ENCODE data around the gene SNURF. TPM values are rescaled to one million over a fixed set of nuclear protein-coding genes. Genes with fewer than 3 reads are reported as not detected.

SNURF gene, protein sequence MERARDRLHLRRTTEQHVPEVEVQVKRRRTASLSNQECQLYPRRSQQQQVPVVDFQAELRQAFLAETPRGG
- 50.8 to 77.2 TPM (median 66.8 TPM) in 3 replicates for total RNA-seq (2021)
- percentile 99 among the genes with signal in this experiment for Bru-seq, nascent RNA
- long read RNA-seq, experiment 1, transcript SNURF-201 (4 exons, 331 nt), result major isoform, 8 of 10 reads
- long read RNA-seq, experiment 1, partial matches to known transcripts, result 0 of 10 reads
- long read RNA-seq, experiment 1, other reads (novel, unspliced or antisense), result 0 of 10 reads
- long read RNA-seq, experiment 2, transcript SNURF-201 (4 exons, 331 nt), result major isoform, 6 of 9 reads
- long read RNA-seq, experiment 2, partial matches to known transcripts, result 0 of 9 reads
- long read RNA-seq, experiment 2, other reads (novel, unspliced or antisense), result 0 of 9 reads
- long read RNA-seq, experiment 3, partial matches to known transcripts, result 0 of 3 reads
- long read RNA-seq, experiment 3, other reads (novel, unspliced or antisense), result 0 of 3 reads

DNA sequence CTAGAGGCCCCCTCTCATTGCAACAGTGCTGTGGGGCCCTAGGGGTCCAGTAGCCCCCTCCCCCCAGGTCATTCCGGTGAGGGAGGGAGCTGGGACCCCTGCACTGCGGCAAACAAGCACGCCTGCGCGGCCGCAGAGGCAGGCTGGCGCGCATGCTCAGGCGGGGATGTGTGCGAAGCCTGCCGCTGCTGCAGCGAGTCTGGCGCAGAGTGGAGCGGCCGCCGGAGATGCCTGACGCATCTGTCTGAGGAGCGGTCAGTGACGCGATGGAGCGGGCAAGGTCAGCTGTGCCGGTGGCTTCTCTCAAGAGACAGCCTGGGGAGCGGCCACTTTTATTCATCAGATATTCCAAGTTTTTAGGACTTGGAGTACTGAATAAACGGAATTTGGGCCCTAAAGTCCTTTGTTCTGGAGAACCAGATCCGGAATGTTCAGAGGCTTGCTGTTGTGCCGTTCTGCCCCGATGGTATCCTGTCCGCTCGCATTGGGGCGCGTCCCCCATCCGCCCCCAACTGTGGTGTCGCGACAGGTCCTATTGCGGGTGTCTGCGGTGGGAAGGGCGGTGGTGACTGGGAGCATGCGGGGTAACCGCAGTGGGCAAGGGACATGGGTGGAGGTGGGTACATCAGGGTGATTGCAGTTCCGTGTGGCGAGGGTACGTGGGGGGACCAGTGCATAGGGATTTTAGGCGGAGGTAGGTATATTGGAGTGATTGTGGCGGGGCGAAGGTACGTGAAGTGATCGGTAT is at the start of gene SNURF, which contains the start of gene SNRPN:
TSS of gene SNURF (plus strand) at position 205 of the 748 bp plus-strand sequence. CDS start at position 267, 62 bp downstream.
TSS of gene SNRPN (plus strand) at position 205 of the 748 bp plus-strand sequence. CDS start 19,467 bp downstream, outside the sequence.
- H3K9me3 Mint-ChIP-seq, result peaks cover 13% of the 10 kb centered on the region; the same call in 1 of the 2 replicates
- ATAC-seq, result peak; percentile 61
- DNase-seq (ENCODE audit: low spot score), result peak; percentile 80
- TF ChIP-seq ZNF671 (CRISPR knock-in tag; IDR thresholded peaks at IDR 0.05), result no peak
- TF ChIP-seq GABPB1 (CRISPR knock-in tag; IDR thresholded peaks at IDR 0.05), result no peak
- TF ChIP-seq, protein P1, sequence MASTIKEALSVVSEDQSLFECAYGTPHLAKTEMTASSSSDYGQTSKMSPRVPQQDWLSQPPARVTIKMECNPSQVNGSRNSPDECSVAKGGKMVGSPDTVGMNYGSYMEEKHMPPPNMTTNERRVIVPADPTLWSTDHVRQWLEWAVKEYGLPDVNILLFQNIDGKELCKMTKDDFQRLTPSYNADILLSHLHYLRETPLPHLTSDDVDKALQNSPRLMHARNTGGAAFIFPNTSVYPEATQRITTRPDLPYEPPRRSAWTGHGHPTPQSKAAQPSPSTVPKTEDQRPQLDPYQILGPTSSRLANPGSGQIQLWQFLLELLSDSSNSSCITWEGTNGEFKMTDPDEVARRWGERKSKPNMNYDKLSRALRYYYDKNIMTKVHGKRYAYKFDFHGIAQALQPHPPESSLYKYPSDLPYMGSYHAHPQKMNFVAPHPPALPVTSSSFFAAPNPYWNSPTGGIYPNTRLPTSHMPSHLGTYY (CRISPR knock-in tag; IDR thresholded peaks at IDR 0.05), result no peak
- peak; percentile 24; the same call in 1 of the 2 replicates for TF ChIP-seq KAT7 (CRISPR knock-in tag; IDR thresholded peaks at IDR 0.05; ENCODE audit: borderline replicate concordance)
- peak; percentile 35; the same call in 1 of the 2 replicates for TF ChIP-seq FOXK1 (CRISPR knock-in tag; IDR thresholded peaks at IDR 0.05)
- no peak for TF ChIP-seq ZNF317 (CRISPR knock-in tag; IDR thresholded peaks at IDR 0.05; ENCODE audit: borderline replicate concordance, low read depth)
- no peak for TF ChIP-seq NFE2L1 (CRISPR knock-in tag; IDR thresholded peaks at IDR 0.05)
- TF ChIP-seq IRF2 (CRISPR knock-in tag; IDR thresholded peaks at IDR 0.05; ENCODE audit: borderline replicate concordance, low read depth), result no peak
- TF ChIP-seq ATF1 (CRISPR knock-in tag; IDR thresholded peaks at IDR 0.05), result no peak
- no peak for TF ChIP-seq ZNF219 (CRISPR knock-in tag; IDR thresholded peaks at IDR 0.05; ENCODE audit: borderline replicate concordance)
- TF ChIP-seq ZNF396 (CRISPR knock-in tag; IDR thresholded peaks at IDR 0.05; ENCODE audit: borderline replicate concordance), result no peak
- TF ChIP-seq, protein P2, sequence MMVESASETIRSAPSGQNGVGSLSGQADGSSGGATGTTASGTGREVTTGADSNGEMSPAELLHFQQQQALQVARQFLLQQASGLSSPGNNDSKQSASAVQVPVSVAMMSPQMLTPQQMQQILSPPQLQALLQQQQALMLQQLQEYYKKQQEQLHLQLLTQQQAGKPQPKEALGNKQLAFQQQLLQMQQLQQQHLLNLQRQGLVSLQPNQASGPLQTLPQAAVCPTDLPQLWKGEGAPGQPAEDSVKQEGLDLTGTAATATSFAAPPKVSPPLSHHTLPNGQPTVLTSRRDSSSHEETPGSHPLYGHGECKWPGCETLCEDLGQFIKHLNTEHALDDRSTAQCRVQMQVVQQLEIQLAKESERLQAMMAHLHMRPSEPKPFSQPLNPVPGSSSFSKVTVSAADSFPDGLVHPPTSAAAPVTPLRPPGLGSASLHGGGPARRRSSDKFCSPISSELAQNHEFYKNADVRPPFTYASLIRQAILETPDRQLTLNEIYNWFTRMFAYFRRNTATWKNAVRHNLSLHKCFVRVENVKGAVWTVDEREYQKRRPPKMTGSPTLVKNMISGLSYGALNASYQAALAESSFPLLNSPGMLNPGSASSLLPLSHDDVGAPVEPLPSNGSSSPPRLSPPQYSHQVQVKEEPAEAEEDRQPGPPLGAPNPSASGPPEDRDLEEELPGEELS (CRISPR knock-in tag; IDR thresholded peaks at IDR 0.05), result peak; percentile 66; the same call in 1 of the 2 replicates
- TF ChIP-seq, protein P3, sequence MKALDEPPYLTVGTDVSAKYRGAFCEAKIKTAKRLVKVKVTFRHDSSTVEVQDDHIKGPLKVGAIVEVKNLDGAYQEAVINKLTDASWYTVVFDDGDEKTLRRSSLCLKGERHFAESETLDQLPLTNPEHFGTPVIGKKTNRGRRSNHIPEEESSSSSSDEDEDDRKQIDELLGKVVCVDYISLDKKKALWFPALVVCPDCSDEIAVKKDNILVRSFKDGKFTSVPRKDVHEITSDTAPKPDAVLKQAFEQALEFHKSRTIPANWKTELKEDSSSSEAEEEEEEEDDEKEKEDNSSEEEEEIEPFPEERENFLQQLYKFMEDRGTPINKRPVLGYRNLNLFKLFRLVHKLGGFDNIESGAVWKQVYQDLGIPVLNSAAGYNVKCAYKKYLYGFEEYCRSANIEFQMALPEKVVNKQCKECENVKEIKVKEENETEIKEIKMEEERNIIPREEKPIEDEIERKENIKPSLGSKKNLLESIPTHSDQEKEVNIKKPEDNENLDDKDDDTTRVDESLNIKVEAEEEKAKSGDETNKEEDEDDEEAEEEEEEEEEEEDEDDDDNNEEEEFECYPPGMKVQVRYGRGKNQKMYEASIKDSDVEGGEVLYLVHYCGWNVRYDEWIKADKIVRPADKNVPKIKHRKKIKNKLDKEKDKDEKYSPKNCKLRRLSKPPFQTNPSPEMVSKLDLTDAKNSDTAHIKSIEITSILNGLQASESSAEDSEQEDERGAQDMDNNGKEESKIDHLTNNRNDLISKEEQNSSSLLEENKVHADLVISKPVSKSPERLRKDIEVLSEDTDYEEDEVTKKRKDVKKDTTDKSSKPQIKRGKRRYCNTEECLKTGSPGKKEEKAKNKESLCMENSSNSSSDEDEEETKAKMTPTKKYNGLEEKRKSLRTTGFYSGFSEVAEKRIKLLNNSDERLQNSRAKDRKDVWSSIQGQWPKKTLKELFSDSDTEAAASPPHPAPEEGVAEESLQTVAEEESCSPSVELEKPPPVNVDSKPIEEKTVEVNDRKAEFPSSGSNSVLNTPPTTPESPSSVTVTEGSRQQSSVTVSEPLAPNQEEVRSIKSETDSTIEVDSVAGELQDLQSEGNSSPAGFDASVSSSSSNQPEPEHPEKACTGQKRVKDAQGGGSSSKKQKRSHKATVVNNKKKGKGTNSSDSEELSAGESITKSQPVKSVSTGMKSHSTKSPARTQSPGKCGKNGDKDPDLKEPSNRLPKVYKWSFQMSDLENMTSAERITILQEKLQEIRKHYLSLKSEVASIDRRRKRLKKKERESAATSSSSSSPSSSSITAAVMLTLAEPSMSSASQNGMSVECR (CRISPR knock-in tag; IDR thresholded peaks at IDR 0.05; ENCODE audit: borderline replicate concordance), result peak; percentile 71; the same call in 1 of the 2 replicates
- TF ChIP-seq, protein P4, sequence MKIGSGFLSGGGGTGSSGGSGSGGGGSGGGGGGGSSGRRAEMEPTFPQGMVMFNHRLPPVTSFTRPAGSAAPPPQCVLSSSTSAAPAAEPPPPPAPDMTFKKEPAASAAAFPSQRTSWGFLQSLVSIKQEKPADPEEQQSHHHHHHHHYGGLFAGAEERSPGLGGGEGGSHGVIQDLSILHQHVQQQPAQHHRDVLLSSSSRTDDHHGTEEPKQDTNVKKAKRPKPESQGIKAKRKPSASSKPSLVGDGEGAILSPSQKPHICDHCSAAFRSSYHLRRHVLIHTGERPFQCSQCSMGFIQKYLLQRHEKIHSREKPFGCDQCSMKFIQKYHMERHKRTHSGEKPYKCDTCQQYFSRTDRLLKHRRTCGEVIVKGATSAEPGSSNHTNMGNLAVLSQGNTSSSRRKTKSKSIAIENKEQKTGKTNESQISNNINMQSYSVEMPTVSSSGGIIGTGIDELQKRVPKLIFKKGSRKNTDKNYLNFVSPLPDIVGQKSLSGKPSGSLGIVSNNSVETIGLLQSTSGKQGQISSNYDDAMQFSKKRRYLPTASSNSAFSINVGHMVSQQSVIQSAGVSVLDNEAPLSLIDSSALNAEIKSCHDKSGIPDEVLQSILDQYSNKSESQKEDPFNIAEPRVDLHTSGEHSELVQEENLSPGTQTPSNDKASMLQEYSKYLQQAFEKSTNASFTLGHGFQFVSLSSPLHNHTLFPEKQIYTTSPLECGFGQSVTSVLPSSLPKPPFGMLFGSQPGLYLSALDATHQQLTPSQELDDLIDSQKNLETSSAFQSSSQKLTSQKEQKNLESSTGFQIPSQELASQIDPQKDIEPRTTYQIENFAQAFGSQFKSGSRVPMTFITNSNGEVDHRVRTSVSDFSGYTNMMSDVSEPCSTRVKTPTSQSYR (CRISPR knock-in tag; IDR thresholded peaks at IDR 0.05), result no peak; the same call in 1 of the 2 replicates
- TF ChIP-seq, protein P5, sequence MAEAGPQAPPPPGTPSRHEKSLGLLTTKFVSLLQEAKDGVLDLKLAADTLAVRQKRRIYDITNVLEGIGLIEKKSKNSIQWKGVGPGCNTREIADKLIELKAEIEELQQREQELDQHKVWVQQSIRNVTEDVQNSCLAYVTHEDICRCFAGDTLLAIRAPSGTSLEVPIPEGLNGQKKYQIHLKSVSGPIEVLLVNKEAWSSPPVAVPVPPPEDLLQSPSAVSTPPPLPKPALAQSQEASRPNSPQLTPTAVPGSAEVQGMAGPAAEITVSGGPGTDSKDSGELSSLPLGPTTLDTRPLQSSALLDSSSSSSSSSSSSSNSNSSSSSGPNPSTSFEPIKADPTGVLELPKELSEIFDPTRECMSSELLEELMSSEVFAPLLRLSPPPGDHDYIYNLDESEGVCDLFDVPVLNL (CRISPR knock-in tag; IDR thresholded peaks at IDR 0.05; ENCODE audit: borderline replicate concordance, low read depth), result no peak
- TF ChIP-seq, protein P6, sequence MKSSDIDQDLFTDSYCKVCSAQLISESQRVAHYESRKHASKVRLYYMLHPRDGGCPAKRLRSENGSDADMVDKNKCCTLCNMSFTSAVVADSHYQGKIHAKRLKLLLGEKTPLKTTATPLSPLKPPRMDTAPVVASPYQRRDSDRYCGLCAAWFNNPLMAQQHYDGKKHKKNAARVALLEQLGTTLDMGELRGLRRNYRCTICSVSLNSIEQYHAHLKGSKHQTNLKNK (CRISPR knock-in tag; IDR thresholded peaks at IDR 0.05), result no peak
- no peak for TF ChIP-seq JUN (CRISPR knock-in tag; IDR thresholded peaks at IDR 0.05)
- peak; percentile 54 for TF ChIP-seq SP1 (CRISPR knock-in tag; conservative IDR thresholded peaks at IDR 0.05)
- TF ChIP-seq TEAD1 (CRISPR knock-in tag; IDR thresholded peaks at IDR 0.05), result peak; percentile 14; the same call in 1 of the 2 replicates
- TF ChIP-seq TCF7 (CRISPR knock-in tag; IDR thresholded peaks at IDR 0.05; ENCODE audit: low read depth), result no peak
- TF ChIP-seq NR2C2 (CRISPR knock-in tag; IDR thresholded peaks at IDR 0.05), result no peak
- TF ChIP-seq, protein P7, sequence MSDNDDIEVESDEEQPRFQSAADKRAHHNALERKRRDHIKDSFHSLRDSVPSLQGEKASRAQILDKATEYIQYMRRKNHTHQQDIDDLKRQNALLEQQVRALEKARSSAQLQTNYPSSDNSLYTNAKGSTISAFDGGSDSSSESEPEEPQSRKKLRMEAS (CRISPR knock-in tag; IDR thresholded peaks at IDR 0.05), result peak; percentile 59; the same call in 1 of the 2 replicates
- 0 out of 2 replicates have a peak, but pooled peaks have one; percentile 24 for TF ChIP-seq NFATC4 (CRISPR knock-in tag; IDR thresholded peaks at IDR 0.05)

More for the DNA sequence above, at the start of gene SNURF, which contains the start of gene SNRPN:
- POLR2A ChIA-PET, result interaction anchor here (0.7 to 2.0 kb wide), 3 partner anchors 50 to 98 kb away, joined by 3 to 6 read pairs (median 5); no protein-coding TSS in a partner anchor
- H3K4me1 Mint-ChIP-seq, result peaks cover 42% of the 10 kb centered on the region
- H3K27ac Mint-ChIP-seq, result peak within 1 kb of the TSS; percentile 97
- H3K27me3 Mint-ChIP-seq (ENCODE audit: low read depth), result peaks cover 2% of the 10 kb centered on the region
- peaks cover 46% of the 10 kb centered on the region for H3K36me3 Mint-ChIP-seq
- CTCF ChIA-PET, result no interaction called here
- peak within 1 kb of the TSS; percentile 89 for H3K4me3 Mint-ChIP-seq

Data from WTC11 (cell line).